GM18498 (cell line): ENCODE data around the gene DDX4.

Experiments used
- ATAC-seq: cut with Tn5 transposase; IDR thresholded peaks from one replicate; pipeline ENCODE4 v1.9.1; 2021; ENCODE audit warnings: mild to moderate bottlenecking, moderate library complexity; ENCODE audit not compliant: unreplicated experiment

Gene DDX4

DNA sequence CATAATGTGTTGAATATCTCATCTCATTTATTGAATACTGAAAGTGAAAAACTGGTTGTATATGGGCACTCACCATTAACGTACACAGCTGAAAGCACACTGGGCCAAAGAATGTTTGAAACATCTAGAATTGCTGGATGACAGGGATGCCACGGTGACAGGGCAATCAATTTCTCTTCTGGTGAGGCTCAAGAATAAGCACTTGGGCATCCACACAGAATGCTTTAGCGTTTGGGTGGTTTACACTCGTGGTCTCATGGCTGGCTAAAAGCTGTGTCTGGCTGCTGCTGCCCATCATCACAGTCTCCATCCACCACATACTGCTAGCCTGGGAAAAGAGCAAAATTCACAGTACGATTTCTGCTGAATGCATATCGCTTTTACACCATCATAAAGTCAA is 82.6 kb downstream of the DDX4 start:
- ATAC-seq: no peak

DNA sequence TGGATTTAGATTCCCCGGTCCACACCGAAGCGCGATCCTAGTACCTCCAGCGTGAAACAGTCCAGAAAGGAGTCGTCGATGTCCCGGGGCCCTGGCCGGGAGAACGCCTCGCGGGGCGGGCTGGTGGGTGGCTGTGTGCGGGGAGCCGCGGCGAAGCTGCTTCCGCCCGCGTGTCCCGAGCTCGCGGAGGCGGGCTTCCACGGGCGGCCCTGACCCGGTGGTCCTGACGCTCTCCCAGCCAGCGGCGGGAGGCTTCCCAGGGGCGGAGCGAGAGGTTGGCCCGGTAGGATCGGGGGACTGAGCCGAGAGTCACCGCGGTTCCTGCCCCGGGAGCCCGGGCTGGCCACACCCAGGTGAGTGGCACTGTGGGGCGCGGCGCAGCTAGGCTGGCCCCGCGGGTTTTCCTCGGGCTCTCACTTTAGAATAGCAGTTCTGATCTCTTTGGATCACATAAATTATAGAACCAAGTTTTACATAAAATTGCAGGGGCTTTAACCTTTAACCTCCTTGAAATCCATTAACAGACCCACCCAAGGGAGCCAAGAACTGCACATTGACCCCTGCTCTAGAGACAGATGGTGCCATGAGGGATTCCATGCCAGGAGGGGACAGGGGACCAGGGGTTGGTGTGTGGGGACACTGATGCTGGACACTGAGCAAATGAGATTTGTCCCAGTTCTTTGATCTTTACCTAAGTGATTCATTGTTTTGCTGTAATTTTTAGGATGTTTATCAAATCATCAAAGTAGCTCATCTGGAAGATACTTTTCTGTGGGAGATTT is 84.1 kb downstream of the DDX4 start:
- ATAC-seq: no peak

DNA sequence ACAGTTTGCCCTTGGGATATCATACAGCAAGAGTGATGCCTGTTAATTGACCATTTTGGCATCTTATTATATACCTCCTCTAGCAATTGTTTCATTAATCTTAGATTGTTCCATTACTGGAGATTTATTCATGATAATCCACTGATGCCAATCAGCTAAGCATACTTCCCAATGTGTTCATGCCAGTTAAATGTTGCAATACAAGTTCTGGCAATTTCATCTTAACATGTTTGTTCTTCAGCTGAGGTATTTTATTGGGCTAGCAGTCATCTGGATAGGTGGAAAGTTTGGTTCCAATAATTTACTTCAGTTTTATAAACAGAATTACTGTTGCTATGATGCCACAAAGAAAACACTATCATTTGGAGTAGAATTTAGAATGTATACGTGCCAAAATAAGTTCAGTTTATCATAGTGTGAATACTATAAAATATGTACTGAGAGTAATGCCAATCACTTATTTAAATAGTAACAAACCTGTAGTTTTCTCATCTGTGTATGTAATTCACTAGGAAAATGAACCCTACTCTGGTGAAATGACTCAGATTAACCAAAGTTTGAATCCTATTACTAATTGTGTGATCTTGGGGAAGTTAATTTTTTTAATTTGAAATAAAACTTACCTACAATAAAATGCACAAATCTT is 85.4 kb downstream of the DDX4 start:
- no peak for ATAC-seq

DNA sequence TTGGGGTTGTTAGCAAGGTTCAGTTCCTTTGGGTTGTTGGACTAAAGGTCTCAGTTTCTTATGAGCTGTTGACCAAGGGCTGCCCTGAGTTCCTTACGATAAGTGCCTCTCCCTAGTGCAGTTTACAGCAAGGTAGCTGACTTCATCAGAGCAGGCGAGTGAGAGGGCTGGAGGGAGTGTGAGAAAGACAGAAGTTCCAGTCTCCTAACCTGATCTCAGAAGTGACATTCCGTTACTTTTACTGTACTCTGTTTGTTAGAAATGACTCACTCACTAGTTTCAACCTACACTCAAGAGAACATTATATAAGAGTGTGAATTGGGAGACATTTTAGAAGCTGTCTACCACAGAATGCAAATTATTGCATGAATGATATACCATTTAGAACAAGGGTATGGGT is 92.1 kb downstream of the DDX4 start:
- ATAC-seq: no peak

DNA sequence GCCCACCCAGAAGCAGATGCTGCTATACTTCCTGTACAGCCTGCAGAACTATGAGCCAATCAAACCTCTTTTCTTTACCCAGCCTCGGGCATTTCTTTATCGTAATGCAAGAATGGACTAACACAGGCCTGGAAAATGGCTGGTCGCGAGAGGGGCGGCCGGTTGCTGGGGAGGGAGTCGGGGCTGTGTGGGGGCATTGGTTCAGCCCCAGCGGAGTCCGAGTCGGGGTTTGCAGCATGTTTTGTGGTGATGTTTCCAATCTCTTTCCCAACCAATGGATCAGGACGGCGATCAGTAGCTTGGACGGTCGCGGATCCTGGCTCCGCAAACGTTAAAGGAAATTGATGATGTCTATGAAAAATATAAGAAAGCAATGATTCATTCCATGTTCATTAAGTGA is 94.6 kb downstream of the DDX4 start:
- ATAC-seq: no peak

DNA sequence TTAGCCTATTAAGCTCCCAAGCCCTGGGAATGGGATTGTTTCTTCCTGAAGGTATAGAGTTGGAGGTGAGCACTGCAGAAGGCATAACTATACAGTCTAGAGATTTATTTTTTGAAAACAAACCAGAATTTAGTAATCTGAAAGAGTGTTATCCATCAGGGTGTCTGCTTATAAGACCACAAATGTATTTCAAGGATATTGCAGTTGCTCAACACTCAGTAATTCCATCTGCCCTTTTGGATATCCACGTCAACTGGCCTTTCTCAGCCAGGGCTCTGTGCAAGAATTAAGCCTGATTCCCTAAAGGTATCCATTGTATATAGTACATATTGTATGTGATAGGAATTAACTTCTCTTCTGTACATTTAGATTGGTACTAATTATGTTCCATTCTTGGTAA is 98.3 kb downstream of the DDX4 start:
- no peak for ATAC-seq

DNA sequence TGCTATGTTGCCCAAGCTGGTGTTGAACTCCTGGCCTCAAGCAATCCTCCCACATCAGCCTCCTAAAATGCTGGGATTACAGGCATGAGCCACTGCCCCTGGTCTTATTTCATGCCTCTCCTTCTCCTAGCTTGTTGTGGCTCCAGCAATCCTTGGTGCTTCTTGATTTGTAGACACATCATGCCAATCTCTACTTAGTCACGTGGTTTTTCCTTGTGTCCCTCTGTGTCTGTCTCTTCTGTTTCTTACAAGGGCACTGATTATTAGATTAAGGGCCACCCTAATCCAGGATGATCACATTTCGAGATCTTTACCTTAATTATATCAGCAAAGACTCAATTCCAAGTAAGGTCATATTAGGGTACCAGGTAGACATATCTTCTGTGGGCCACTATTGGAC is 104.1 kb downstream of the DDX4 start:
- no peak for ATAC-seq

DNA sequence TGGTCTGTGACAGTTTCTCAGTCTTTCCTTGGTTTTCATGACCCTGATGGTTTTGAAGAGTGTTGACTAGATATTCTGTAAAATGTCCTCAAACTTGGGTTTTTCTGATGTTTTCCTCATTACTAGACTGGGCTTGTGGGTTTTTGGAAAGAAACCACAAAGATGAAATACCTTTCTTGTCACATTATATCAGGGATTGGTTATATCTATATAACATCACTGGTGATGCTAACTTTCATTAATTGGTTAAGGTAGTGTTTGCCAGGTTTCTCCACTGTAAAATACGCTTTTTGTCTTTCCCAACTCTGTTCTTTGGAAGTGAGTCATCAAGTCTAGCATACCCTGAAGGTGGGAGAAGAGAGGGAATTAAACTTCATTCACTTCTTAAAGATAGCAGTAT is 110.0 kb downstream of the DDX4 start:
- ATAC-seq: no peak

DNA sequence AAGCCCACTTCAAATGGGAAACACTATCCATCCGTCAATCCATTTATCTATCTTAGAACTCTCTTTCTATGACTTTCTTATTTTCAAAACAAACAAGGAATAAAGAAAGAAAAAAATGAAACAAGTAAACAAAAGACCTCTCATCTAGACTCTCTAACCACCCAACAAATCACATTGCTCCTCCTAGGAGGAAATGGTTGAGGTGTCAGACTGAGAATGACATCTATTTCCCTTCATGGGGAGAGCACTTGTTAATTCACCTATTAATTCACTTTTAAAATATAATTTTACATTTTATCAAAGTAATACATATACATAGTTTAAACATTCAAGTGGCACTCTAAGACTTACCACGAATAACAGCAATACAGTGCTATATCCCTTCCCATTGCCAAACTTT is 110.9 kb downstream of the DDX4 start:
- no peak for ATAC-seq

DNA sequence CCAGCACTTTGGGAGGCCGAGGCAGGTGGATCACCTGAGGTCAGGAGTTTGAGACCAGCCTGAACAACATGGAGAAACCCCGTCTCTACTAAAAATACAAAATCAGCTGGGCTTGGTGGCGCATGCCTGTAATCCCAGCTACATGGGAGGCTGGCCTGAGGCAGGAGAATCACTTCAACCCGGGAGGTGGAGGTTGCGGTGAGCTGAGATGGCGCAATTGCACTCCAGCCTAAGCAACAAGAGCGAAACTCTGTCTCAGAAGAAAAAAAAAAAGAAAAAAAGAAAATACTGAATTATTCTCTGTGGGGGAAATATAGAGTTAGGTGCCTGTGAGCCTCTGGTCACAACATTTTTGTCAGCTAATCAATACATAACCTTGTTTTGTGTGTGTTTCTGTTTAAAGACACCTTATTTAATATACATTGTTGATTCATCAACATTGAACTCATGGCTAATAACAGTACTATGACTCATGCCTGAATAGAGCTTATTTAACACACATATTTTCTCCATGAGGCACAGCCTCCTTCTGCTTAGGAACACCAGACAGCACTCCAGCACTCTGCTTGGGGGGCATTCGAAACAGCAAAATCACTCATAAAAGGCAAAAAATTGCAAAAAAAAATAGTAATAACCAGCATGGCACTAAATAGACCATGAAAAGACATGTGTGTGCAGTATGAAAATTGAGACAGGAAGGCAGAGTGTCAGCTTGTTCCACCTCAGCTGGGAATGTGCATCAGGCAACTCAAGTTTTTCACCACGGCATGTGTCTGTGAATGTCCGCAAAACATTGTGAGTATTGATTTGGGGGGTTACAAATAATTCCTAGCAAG is 113.2 kb downstream of the DDX4 start, which contains the start of gene IL31RA:
TSS of gene IL31RA (plus strand) at position 519 of the 836 bp plus-strand sequence. CDS start at position 733, 214 bp downstream.
- no peak for ATAC-seq

DNA sequence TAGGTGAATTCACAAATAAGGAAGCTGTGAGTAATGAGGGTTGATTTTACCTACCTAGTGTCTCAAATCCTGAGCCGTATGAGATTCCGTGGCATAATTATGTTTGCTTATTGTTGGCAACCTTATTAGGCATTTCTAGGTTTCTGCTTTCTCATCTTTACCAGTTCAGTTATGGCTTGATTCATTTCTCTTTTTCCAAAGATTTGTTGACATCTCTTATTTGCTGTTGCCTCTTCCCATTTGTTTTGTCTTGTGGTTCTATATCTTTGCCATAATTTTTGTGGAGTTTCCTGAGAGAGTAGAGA is 113.8 kb downstream of the DDX4 start:
- ATAC-seq: no peak

DNA sequence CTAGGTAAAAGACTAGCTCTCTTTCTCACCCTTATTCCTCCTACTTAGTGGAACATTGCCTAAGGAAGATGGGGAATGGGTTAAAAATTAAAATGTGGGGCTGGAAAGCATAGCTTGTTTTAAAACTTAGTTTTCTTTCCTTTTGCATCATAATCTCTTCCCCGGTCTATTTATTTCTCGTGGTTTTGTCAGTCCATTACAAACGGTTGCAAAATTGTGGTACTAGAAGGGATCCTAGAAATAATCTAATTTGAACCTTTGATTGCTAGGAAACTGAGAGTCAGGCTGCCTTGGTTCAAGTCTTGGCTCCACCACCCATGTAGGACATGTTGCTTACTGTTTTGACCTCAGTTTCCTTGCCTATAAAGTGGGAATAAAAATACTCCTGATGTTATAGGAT is 114.6 kb downstream of the DDX4 start:
- no peak for ATAC-seq

DNA sequence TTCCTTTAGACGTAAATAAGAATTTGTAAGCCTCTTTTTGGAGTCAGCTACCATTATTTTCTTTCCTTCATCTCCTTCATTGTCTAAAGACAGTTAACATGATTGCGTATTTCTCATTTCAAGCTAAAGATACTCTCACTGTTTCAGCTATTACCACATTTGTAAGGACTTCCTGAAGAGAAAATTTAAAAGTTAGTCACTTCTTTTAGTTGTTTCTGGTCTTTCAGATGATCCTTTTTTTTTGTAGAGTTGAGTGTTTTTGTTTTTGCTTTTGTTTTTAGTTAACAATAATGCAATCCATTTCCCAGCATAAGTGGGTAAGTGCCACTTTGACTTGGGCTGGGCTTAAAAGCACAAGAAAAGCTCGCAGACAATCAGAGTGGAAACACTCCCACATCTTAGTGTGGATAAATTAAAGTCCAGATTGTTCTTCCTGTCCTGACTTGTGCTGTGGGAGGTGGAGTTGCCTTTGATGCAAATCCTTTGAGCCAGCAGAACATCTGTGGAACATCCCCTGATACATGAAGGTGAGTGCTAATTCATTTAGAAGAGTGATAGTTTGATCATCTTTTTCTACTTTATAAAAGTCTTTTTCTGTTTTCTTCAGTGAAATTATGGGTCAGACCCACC is 115.3 kb downstream of the DDX4 start:
- ATAC-seq: no peak

DNA sequence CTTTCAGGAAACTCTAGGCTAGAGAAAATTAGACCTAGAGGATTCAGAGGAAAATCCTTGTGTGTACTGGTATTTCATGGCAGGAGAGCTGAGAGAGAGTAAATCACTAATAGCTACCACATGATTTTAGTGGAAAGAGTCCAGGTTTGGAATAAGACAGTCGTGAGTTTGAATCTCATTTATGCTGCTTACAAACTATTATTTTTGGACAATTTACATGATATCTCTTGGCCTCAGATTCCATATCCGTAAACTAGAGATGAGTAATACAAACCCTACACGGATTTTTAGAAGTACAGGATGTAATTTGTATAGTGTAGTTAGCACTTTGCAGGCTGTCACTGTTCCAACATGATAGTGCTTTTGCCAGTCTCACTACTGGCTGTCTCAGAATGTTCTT is 116.0 kb downstream of the DDX4 start:
- no peak for ATAC-seq

DNA sequence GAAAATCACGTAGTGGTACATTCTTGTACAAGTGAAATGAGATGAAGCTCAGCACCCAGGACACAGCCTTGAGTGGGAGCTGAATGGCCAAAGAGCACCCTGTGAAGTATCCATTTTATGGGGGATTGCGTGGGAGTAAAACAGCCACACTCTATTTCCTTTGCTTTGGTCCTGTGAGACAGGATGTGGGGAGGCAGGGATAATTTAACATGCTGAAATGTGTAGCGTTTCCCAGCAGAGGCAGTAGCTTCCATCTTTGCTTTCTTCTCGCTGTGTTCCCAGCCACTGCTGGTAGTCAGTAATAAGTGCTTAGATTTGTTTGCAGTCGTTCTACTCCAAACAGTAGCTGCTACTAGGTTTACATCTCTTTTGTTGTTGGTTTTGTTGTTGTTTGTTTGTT is 117.6 kb downstream of the DDX4 start:
- ATAC-seq: no peak

DNA sequence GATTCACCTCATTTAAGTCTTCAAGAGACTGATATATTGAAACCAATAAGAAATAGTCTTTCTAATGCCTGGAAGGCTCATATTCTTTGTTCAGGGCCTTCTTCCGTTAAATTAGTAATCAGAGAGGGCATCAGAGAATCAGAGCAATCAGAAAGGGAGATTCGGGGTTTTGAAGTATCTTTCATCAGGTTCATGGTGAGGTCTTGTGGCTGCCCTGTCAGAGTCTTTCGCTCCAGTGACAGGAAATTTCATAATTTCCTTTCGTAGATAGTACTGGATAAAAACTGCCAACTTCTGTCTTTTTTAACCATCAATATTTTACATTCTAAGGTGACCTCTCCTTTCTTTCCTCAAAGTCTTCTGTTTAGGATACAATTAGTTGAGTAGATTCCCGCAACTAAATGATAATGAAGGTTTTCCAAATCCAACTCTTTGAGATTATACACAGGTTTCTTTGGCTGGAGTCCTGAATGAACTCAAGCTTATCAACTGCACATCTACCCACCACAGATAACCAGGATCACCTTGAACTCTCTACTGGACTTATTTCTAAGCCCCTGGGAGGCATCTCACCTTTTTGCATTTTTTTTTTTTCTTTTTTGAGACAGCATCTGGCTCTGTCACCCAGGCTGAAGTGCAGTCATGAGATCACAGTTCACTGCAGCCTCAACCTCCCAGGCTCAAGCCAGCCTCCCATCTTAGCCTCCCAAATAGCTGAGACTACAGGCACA is 118.8 kb downstream of the DDX4 start:
- no peak for ATAC-seq

DNA sequence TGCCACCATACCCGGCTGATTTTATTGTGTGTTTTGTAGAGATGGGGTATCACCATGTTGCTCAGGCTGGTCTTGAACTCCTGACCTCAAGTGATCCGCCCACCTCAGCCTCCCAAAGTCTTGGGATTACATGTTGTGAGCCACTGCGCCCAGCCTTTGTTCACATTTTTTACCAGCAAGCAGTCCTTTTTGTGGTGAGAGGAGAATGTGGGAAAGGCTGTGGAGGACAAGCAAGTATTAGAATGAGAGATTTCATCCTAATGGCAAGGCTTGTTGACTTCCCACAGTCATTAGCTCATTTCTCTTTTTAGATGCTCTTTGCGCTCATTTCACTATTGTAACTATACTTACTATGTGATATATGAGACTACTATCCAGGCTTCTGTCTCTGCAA is 119.4 kb downstream of the DDX4 start:
- no peak for ATAC-seq

DNA sequence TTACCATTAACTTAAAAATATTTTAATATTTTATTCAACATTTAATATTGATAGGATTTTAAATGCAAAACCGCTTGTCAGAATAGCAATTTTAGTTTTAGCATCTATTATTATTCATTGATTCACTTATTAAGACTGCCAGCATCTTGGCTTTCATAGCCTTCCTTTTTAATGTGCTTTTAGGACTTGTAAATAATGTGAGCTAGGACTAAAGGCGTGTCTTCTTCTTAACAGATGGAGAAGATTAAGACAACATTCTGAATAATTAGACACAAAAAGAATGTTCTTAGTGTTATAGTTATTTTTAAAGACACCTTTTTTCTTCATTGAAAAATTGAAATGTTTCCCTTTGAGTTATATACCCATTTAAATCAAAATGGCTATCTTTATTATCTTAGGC is 120.2 kb downstream of the DDX4 start:
- no peak for ATAC-seq

DNA sequence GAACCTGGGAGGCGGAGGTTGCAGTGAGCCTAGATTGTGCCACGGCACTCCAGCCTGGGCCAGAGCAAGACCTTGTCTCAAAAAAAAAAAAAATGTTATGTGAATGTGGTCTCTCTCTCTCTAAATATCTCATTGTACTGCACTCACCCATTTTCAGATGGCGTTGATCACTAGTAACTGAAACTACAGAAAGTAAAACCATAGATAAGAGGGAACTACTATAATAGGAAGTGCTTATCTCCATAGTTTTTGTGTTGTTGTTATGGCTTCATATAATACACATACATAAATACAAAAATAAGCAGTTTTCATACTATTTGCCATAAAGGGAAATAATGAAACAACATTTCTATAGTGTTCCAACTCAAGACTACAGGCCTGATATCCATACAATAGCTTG is 122.4 kb downstream of the DDX4 start:
- ATAC-seq: no peak

DNA sequence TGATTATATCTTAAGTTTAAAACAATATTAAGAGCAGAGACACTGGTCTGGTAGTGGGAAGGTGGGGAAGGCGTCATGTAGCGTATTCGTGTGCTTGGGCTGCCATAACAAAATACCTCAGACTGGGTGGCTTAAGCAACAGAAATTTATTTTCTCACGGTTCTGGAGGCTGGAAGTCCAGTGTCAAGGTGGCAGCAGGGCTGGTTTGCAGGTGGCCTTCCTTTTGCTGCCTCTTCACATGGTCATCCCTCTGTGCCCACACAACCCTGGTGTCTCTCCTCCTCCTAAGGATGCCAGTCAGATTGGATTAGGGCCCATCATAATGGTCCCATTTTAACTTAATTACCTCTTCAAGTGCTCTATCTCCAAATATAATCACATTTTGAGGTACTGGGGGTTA is 122.8 kb downstream of the DDX4 start:
- ATAC-seq: no peak
